ENCODE results near the gene PACS1.

- no peak for TF ChIP-seq CTCF (IDR thresholded peaks at IDR 0.05 in 2 of 3, conservative IDR thresholded peaks at IDR 0.05 in 1 of 3; ENCODE audit: borderline replicate concordance in 1 of 3, insufficient read depth in 1 of 3, low read depth in 2 of 3, low read length in 2 of 3)
- no peak for TF ChIP-seq EZH2 (IDR thresholded peaks at IDR 0.05)
These were observed 133.8 kb downstream of the PACS1 start for GRCh38 chr11:66203847-66204246.

Data from HCT116 (cell line).